Stimulated activated CD4-positive, alpha-beta T cell treated with anti-CD3 and anti-CD28 coated beads, Interleukin-4, amount 100 ng/mL, for 1 hour (primary cell): ENCODE data around the gene NLGN1.

Source experiments
- DNase-seq: peaks from one replicate; pipeline ENCODE4 v3.0.0-alpha.2; 2020

The NLGN1 gene

GRCh38 chr3:173865900-173866498 is 468.5 kb downstream of the NLGN1 start:
- no peak for DNase-seq

GRCh38 chr3:173869766-173870165 is 472.2 kb downstream of the NLGN1 start:
- DNase-seq, result no peak

GRCh38 chr3:173870976-173871375 is 473.4 kb downstream of the NLGN1 start:
- DNase-seq, result no peak

DNA sequence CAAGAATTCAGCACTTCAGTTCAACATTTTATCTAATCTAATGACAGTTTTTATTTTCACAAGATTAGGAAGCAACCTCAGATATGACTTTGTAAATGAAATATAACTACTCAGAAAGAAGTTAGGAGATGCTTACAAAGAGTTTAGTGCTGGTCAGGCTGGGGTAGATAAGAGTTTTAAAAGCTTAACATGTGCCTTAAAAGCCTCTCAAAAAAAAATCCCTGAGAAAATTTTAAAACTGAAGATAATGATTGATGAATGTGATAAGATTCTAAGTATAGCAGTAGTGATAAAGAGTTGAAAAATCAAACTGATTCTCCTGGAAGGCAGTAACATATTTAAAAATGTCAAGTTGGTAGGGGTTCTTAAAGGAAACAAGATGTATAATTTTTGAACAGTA is 478.2 kb downstream of the NLGN1 start:
- DNase-seq, result no peak

GRCh38 chr3:173876476-173876875 is 478.9 kb downstream of the NLGN1 start:
- DNase-seq, result no peak

GRCh38 chr3:173887888-173888287 is 490.3 kb downstream of the NLGN1 start:
- DNase-seq, result no peak

- DNase-seq, result no peak
Measured at GRCh38 chr3:173889596-173889995, 492.1 kb downstream of the NLGN1 start.

DNA sequence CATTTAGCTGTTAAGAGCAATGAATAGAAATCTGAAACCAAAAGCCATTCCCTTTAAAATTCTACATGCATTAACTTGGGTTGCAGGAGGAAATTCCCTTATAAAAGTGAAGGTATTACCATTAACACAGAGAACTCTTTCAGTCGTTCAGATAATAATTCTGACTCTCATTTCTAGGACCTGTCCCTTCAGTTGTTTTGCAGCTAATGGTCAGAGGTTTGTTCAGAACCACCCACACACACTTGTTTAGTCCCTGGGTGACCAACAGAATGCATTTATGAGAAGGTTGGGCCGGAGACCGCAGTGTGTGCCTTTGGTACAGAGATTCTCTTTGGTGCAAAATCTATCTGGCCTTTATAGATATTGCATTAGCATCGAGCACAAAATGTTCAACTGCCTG is 492.5 kb downstream of the NLGN1 start:
- DNase-seq, result no peak

- no peak for DNase-seq
Measured at GRCh38 chr3:173891272-173892100, 493.9 kb downstream of the NLGN1 start.

GRCh38 chr3:173892547-173892946 is 495.0 kb downstream of the NLGN1 start:
- no peak for DNase-seq

- DNase-seq, result no peak
Measured at GRCh38 chr3:173893066-173893465, 495.5 kb downstream of the NLGN1 start.

DNA sequence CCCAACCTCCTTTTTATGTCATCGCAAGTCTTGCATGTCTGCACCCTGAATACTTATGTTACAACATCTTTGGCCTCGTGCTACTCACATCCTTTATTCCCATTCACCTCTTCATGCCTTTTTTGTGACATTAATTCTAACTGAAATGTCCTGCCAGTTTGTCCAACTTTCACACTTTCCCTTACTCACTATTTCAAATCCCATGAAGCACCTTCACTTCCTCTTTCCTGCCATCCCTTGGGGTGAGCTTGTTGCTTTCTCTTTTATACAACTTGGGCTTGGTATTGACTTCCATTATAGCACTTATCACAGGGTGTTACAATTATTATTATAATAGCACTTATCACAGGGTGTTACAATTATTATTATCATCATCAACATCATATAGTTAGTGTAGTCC is 496.3 kb downstream of the NLGN1 start:
- no peak for DNase-seq

DNA sequence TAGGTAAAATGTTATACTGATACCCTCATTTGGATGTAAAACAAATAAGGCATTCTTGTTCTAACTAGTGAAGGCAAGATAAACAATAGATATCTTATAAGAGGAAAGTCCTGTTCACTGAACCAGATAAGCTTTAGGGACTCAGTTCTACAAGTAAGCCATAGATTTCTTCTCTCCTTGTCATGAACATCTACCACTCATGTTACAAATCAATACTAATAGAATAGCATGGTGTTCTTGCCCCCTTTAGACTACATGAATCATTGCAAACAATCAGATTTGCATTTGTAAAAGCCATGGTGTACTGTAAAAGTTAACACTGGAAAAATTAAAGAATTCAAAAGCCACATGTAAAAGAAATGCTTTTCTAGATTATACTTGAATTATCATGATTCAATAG is 500.1 kb downstream of the NLGN1 start:
- DNase-seq, result no peak

DNA sequence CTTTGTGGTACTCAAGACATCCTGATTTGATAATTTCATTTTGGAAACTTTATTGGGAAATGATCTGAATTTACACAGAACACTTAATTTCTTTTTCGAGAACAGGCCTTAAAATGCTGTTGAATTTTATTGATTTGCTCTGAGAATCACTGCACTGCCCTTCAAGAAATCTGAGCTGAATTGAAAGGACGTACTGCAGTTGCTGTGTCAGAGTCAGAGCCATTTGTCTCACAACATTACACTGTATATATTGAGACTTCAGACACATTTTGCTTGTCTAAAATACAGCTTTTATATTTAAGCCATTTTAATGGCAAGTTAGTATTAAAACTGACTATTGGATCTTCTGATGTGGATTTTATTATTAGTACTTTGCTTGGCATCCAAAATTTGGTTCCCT is 504.1 kb downstream of the NLGN1 start:
- DNase-seq, result no peak

DNA sequence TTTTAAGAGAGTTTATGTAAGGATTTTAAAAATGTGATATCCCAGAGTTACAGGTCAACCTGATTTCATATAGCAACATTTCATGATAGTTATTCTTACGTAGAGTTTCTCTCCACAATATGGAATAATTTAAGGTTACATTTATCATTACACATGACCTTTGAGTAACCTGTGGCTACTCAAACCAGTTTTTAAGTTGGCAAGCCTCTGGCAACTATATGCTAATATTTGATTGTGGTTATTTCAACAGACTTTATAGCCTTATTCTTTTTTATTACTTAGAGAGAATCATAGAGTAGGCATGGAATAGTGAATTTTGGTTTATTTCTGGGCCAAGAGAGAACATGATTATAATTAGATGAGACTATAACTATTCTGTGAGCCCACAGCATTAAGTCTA is 504.9 kb downstream of the NLGN1 start:
- DNase-seq, result no peak

DNA sequence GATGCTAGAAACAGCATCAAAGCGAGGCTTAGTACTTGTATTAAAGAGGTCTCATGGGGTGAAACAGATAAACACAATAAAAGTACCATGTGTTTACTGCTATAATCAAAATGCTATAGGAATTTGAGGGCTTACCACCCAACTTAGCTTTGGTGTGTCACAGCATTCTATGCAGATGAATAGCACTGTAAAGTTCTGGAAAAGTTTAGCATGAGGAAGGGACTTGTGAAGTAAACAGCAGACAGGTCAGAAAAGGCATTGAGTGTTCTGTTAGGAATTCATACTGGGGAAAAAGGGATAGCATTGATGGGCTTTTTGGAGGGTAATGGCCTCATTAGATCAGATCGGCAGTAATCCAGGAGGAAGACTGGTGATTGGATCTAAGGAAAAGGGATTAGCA is 505.3 kb downstream of the NLGN1 start:
- no peak for DNase-seq

GRCh38 chr3:173905381-173905780 is 507.8 kb downstream of the NLGN1 start:
- no peak for DNase-seq

DNA sequence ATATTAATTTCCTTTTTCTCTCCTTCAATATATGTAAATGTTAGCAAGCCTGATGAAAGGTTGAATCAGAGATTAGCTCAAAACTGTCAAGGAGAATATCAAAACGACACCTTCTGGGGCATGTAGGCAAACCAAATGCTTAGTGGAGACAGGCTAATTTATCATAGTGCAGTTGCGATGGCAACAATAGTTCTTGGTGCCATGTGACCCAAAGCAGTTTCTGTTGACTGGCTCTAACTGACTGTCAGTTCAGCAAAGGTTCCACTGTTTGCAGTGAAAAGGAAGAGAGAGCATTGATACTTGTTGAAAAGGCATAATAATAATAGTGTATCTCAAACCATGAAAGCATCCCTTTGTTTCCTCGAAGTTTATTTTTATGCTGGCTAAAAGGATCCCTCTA is 513.9 kb downstream of the NLGN1 start:
- DNase-seq, result no peak

DNA sequence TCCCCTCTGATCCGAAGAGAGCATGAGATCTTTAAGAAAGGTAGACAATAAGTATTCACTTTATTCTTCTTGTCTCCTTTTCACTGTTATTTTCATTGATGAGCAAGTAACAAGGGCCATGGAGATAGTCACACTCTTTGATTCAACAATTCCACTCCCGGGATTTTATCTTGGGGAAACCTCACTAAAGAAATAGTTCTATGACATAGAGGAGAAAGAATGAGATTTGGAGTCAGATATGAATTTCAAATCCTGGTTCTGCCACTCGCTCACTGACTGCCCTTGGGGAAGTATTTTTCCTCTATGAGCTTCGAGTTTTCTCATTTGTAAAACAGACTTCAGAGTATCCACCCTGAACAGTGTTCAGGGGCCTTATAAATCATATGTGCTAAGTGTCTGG is 514.6 kb downstream of the NLGN1 start:
- DNase-seq, result no peak

- no peak for DNase-seq
Measured at GRCh38 chr3:173913397-173913796, 515.9 kb downstream of the NLGN1 start.

GRCh38 chr3:173913974-173914421 is 516.5 kb downstream of the NLGN1 start:
- no peak for DNase-seq

GRCh38 chr3:173916799-173917198 is 519.3 kb downstream of the NLGN1 start:
- DNase-seq, result no peak

DNA sequence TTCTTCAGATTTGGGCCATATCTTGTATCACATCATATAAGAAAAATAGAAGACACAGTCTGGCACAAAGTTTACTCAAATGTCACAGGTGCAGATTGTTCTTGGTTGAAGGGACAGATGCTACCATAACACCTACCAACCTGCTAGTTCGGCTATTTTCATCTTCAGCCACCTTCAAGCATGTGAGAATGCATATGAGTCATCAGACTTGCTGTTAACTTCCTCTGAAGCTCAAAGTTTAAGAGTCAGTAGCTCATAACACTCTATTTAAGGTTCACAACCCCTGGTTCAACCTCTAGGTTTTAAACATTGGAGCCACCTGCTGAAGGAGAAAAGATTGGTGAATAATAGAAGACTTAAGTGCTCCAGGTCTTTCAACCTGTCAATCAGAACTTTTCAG is 522.8 kb downstream of the NLGN1 start:
- DNase-seq, result no peak

DNA sequence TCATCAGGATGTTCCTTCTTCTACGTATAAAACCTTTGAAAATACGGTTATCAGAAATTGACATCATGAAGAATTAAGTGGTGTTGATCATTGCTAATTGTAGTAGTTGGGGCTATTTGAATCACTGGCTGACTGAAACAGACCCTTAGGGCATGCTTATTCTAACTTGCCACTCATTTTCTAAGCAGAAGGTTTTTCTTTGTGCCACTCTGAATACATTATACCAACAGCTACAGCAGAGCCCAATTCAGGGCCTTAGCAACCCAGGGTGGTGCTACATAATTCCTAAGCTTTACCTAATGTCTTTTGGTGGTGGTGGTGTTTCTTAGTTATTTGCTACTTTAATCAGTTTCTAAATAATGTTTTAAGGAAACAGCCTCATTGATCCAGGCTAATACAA is 524.2 kb downstream of the NLGN1 start:
- DNase-seq, result no peak

DNA sequence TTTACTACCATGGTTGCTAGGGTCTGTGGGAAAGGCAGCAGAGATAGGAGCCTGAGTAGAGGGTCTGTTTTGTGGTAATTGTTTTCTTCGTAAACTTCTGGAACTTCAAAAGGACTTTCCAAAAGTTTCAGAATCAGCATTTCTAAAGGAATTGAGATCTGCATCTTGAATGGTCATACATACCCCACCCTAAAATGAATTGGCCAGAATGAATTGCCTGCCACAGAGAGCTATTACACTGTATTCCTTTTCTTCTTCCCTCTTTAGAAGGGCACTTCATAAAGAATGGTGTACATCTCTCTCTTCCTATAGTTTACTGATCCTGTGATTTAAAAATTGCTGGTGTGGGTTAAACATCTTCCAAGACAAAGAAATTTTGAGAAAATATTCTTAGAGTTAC is 525.7 kb downstream of the NLGN1 start:
- no peak for DNase-seq
